GM19463 (cell line): Measurements from ENCODE around the gene B9D1.
A peak's percentile ranks its signal among the peaks of the same experiment; 100 is the strongest.

ENCODE experiments used
- ATAC-seq: cut with Tn5 transposase; IDR thresholded peaks from one replicate; pipeline ENCODE4 v1.9.1; 2021; ENCODE audit warnings: mild to moderate bottlenecking, moderate library complexity; ENCODE audit not compliant: unreplicated experiment

The B9D1 gene

GRCh38 chr17:19306160-19307111, 56.1 kb downstream of the B9D1 start:
- peak; percentile 76 for ATAC-seq

GRCh38 chr17:19305761-19306159, 56.8 kb downstream of the B9D1 start:
- no peak for ATAC-seq

DNA sequence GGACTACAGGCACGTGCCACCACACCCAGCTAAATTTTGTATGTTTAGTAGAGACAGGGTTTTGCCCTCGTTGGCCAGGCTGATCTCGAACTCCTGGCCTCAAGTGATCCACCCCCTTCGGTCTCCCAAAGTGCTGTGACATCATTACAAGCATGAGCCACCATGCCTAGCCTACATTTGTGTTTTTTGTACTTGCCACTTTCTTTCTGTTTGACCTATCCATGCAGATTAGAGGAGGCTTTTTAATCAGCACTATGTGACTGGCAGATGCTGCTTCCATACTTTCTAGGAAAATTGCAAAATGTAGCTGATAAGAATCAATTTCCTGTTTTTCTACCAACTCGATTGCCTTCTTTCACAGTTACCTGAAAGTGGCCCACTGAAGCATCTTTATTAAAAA, 57.3 kb downstream of the B9D1 start:
- ATAC-seq: no peak

- no peak for ATAC-seq
These were observed 57.8 kb downstream of the B9D1 start for GRCh38 chr17:19304751-19305150.

- ATAC-seq: no peak
These were observed 58.3 kb downstream of the B9D1 start for GRCh38 chr17:19304209-19304608.

DNA sequence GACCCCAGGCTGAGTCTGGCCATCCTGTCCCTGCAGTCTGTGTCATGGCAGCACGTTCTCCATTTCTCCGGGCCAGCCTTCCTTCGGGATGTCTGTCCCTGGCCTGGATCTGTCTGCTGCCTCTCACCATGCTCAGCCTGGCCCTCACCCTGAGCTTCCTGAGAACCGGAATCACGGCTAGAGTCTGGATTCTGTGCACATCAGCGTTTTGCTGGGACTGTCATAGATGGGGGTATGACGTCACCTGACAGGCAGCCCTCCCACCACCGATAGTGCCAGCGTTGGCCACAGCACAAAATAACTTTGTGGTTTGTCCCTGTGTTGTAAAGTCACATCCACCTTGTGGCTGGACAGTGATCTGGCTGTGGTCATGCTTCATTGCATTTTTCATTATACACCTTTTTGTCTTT, 59.2 kb downstream of the B9D1 start:
- ATAC-seq: no peak

DNA sequence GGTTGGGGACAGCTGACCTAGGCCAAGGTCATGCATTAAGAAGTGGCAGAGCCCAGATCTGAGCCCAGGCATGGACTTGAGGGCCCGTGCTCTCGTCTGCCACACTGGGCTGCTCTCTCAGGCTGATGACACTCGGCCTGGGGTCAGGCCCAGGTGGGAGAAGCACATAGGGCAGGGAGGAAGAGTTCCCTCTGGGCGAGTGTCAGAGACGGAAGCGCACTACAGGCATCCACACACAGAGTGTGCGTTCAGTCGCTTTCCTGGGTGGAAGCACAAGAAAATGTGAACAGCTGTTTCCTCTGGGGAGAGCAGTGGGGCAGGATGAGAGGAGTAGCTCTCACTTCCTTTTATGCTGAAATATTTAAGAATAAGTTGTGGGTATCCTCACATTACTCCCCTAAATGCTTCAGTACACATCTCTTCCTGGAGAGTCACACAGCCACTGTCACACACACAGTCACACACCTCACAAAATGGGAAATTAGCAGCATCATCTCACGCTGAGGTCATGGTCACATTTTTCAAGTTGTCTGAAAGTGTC, 59.7 kb downstream of the B9D1 start:
- no peak for ATAC-seq

GRCh38 chr17:19301973-19302372, 60.5 kb downstream of the B9D1 start:
- no peak for ATAC-seq

GRCh38 chr17:19301274-19301951, 61.1 kb downstream of the B9D1 start:
- ATAC-seq: no peak

GRCh38 chr17:19299866-19300265, 62.7 kb downstream of the B9D1 start:
- ATAC-seq: no peak

GRCh38 chr17:19299214-19299747, 63.2 kb downstream of the B9D1 start:
- no peak for ATAC-seq

DNA sequence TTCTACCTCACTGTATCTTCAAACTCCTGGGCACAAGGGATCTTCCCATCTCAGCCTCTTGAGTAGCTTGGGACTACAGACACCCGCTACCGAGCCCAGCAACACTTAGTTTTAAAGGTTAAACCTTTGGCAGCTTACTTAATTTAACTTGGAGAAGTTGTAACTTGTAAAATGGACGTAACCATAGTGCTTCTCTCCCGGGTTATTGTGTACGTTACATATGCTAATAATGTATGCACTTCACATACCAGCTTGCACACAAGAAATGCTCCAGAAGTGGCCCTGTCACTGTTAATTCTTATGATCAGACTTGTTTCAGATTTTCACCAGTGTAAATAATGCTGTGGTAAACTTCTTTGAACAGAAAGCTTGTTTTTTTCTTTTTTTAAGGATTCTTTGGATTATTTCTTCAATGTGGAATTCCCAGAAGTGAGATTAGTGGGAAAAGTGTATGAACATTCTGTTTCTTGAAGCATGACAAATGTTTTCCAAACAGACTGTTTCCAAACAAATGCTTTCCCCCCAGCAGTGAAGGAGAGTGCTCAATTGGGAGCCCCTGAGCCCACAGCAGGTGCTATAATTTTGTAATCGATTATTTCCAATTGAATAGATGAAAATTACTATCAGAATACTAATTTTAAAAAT, 63.8 kb downstream of the B9D1 start:
- ATAC-seq: no peak

DNA sequence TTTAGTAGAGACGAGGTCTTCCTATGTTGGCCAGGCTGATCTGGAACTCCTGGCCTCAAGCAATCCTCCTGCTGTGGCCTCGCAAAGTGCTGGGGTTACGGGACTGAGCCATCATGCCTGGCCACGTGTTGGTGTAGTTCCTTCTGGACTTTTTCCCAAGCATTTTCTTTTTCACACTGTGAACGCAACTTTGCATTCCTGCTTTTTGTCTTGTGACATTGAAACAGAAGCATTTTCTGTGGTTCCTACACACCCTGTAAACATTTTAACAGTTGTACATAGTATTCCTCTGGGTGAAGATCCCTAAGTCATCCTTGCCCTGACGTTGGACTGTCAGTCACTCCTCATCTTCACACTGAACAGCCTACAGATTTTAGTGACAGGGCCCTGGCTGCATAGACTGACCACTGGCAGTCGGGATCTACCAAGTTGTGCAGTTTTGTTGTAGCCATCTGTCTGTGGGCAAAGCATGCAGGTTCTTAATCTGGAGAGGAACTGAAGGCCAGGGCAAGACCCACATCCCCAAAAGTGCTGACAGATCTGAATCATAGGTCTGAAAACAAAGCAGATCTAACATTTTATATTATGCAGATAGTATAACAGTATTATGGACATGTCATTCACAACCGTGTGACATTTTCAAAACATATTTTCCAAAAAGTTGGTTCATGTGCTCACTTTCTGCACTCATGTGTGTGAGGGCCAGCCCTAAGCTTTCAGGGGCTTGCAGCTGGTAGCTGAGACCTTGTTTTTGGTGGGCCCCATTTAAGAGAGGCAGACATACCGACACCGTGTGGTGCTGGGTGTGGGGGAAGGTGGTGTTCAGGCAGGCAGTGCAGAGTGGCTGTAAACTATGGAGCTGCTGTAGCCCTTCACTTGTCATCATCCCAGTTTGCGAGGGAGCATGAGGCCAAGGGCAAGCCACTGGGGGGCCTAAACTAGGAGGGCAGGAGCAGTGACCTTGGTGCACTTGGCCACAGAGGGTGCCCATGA, 65.4 kb downstream of the B9D1 start:
- no peak for ATAC-seq

DNA sequence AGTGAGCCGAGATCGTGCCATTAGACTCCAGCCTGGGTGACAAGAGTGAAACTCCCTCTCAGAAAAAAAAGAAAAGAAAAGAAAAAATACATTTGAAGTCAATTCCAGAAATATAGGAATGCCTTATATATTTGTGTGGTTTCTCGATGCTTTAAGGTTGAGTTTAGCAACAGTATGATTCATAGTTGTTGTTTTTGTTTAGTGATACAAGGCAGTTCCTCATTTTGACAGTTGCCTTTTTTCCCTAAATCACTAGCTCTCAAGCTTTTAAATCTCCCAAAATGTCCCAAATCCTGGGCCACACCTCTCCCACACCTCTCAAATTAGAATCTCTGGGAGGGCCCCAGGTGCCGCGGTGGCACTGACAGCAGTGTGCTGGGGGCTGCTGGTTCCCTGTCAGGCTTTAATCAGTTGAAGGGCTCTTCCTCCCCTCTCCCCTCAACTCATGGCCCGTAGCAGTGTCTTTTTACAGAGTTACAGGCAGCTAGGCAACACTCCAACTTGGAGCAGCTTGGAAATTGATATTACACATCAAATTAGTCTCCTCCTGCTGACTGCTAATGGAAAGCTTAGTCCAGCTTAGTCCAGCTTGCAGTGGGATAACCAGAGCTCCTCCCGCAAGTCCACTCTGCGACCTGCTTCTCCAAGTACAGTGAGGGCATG, 66.9 kb downstream of the B9D1 start:
- no peak for ATAC-seq

DNA sequence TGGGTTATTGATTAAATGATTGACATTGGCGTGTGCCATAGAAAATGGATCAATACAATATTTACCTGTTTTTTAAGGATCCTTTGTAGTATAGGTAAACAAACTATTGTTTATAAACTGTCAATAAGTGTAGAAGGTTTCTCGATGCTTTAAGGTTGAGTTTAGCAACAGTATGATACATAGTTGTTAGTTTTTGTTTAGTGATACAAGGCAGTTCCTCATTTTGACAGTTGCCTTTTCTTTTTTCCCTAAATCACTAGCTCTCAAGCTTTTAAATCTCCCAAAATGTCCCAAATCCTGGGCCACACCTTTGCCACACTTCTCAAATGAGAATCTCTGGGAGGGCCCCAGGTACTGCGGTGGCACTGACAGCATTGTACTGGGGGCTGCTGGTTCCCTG, 68.1 kb downstream of the B9D1 start:
- ATAC-seq: no peak
